Sigmoid colon (tissue), 4 donors: Measurements from ENCODE around the gene NFIC.
A peak's percentile ranks its signal among the peaks of the same experiment; 100 is the strongest.

Experiments
- EP300 ChIP-seq, 4 donors: sonication (generic); formaldehyde crosslinking; IDR thresholded peaks; one replicate each; pipeline ENCODE4 v1.6.1; 2017; ENCODE audit warnings: antibody characterized with exemption in 4 of 4
- TF ChIP-seq, protein P1 (sequence below), 4 experiments: fragments of 450-650 bp in 3 of 4; fragments of 200-600 bp in 1 of 4; IDR thresholded peaks; one replicate each; pipeline ENCODE4 v1.5.1; 2016 to 2019; ENCODE audit warnings: antibody characterized with exemption in 4 of 4, mild to moderate bottlenecking in 3 of 4, moderate library complexity in 2 of 4

DNA sequence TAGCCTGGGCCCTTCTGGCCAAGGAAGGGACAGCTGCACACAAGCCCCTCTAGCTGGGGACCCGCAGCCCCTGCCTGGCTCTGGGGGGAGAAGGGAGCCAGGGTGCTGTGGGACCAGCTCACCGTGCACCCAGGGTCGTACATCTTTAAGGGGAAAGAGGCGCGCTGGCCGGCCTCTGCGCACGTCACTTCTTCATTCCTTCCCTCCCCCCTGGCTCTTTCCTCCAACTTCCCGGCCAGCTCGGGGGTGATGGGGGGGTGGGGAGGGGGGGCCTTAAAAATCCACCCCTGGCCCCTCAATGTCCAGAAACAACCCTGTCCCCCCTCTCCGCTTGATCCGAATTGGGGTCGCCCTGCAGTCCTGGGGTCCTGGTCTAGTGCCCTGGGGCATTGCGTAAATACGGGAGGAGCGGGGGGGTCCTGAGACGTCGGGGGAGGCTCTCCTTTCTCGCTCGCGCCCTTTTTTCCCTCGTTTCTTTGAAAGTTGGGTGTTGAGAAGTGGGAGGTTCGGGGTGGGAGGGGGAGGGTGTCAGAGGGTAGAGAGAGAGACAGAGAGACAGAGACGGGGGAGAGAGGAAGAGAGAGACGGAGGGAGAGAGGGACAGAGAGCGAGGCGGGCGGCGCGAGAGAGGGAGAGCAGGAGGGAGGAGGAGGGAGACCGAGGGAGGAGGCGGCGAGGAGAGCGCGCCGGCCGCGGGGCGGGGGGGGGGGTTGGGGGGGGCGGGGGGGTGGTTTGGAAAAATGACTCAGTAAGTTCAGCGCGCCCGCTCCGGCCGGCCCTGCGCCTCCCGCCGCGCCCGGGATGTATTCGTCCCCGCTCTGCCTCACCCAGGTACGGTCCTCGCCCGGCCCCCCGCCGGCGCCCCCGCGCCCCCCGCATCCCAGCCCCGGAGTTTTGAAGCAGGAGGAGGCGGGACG is at the start of gene NFIC:
- TF ChIP-seq, protein P1, sequence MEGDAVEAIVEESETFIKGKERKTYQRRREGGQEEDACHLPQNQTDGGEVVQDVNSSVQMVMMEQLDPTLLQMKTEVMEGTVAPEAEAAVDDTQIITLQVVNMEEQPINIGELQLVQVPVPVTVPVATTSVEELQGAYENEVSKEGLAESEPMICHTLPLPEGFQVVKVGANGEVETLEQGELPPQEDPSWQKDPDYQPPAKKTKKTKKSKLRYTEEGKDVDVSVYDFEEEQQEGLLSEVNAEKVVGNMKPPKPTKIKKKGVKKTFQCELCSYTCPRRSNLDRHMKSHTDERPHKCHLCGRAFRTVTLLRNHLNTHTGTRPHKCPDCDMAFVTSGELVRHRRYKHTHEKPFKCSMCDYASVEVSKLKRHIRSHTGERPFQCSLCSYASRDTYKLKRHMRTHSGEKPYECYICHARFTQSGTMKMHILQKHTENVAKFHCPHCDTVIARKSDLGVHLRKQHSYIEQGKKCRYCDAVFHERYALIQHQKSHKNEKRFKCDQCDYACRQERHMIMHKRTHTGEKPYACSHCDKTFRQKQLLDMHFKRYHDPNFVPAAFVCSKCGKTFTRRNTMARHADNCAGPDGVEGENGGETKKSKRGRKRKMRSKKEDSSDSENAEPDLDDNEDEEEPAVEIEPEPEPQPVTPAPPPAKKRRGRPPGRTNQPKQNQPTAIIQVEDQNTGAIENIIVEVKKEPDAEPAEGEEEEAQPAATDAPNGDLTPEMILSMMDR (IDR thresholded peaks at IDR 0.05), result no peak
- peak in 3 of 4 donors; percentile 24 to 75 (median 42) for TF ChIP-seq EP300 (IDR thresholded peaks at IDR 0.05)
